Lower leg skin (tissue), 4 donors: ENCODE measurements around the gene ANAPC5. TPM values are rescaled to one million over a fixed set of nuclear protein-coding genes. Genes with fewer than 3 reads are reported as not detected.

ENCODE experiments used
- DNase-seq, 2 donors: peaks; one replicate each; pipeline ENCODE4 v3.0.0-alpha.2; 2019; ENCODE audit warnings: low spot score in 2 of 2
- H3K4me3 ChIP-seq: fragments of 200-600 bp; sonication (generic); 2 replicates; pipeline ENCODE4 v1.5.1; 2017; ENCODE audit warnings: mild to moderate bottlenecking, low read depth; ENCODE audit not compliant: poor library complexity, severe bottlenecking
- CTCF ChIP-seq, 3 donors: fragments of 450-650 bp; IDR thresholded peaks; one replicate each; pipeline ENCODE4 v1.5.1; 2016; ENCODE audit warnings: antibody characterized with exemption in 3 of 3, mild to moderate bottlenecking in 3 of 3, moderate library complexity in 2 of 3
- POLR2A ChIP-seq, 2 donors: fragments of 450-650 bp; IDR thresholded peaks; one replicate each; pipeline ENCODE4 v1.6.1; 2016 to 2017; ENCODE audit warnings: antibody characterized with exemption in 2 of 2, mild to moderate bottlenecking in 1 of 2, moderate library complexity in 1 of 2
- WGBS, 2 donors: methylation state at CpG; one replicate each; pipeline ENCODE4 v1.1.5; 2018; 5-methylcytosine and 5-hydroxymethylcytosine counted together
- intact Hi-C: fragments of 100-400 bp; cut with DNase I; formaldehyde crosslinking; loops from one replicate; pipeline ENCODE4 v1.15.0; 2023; ENCODE audit warnings: low total_unique reads
- total RNA-seq, 4 donors: library from RNA; depleted of rRNA; stranded (reverse); fragments of >200 nt; gene quantifications; one replicate each; pipeline ENCODE4 v1.1.0, GENCODE V29; 2016

ANAPC5 gene
- total RNA-seq, 4 donors from 2014 or later = 73.7 to 97.4 (median 91.5) TPM

GRCh38 chr12:121261398-121261797 lies 90.8 kb downstream of the ANAPC5 start:
- intact Hi-C loops = no loop called here
- WGBS, 2 donors = 93 to 94% methylated on average over 5 to 6 of the region's 6 CpGs
- TF ChIP-seq CTCF (IDR thresholded peaks at IDR 0.05) (no peak), POLR2A (IDR thresholded peaks at IDR 0.05) (no peak)
- no peak for DNase-seq
- no peak overlapping the region for H3K4me3 ChIP-seq

- no peak overlapping the region for H3K4me3 ChIP-seq
- no peak for DNase-seq
- intact Hi-C loops = no loop called here
- WGBS, 2 donors = 84 to 93% methylated on average over 7 of the region's 7 CpGs
- no peak for TF ChIP-seq CTCF (IDR thresholded peaks at IDR 0.05)
- TF ChIP-seq POLR2A (IDR thresholded peaks at IDR 0.05) = no peak
These were observed 92.1 kb downstream of the ANAPC5 start for GRCh38 chr12:121260091-121260490.

GRCh38 chr12:121259074-121259473 lies 93.1 kb downstream of the ANAPC5 start:
- TF ChIP-seq POLR2A (IDR thresholded peaks at IDR 0.05) (no peak), CTCF (IDR thresholded peaks at IDR 0.05) (no peak)
- intact Hi-C loops = no loop called here
- no peak overlapping the region for H3K4me3 ChIP-seq
- no peak for DNase-seq
- WGBS, 2 donors = 94 to 97% methylated on average over 11 of the region's 11 CpGs

Other genes with a start within 250 kb of the ANAPC5 start
- gene P2RX7, start 219.5 kb downstream of the ANAPC5 start, total RNA-seq = 10 to 100 TPM in 3 of 4 donors, 1 to 10 TPM in 1; 9.8 to 38.6 (median 24.4) TPM
- gene P2RX4, start 142.3 kb downstream of the ANAPC5 start, total RNA-seq = 10 to 100 TPM; 19.4 to 38.0 (median 24.2) TPM
- 10 to 100 TPM; 18.2 to 31.4 (median 21.5) TPM for gene CAMKK2, start 55.7 kb downstream of the ANAPC5 start, total RNA-seq
- 10 to 100 TPM; 18.9 to 32.1 (median 25.8) TPM for gene RNF34, start 47.7 kb upstream of the ANAPC5 start, total RNA-seq
- 10 to 100 TPM; 28.9 to 72.1 (median 47.9) TPM for gene KDM2B, start 228.6 kb upstream of the ANAPC5 start, total RNA-seq